Body of pancreas (tissue), 4 donors: ENCODE results near the gene TRIAP1. TPM values are rescaled to one million over a fixed set of nuclear protein-coding genes. Genes with fewer than 3 reads are reported as not detected.

ENCODE experiments used
- ATAC-seq: fragments of 150-250 bp; one replicate; pipeline ENCODE4 v1.9.1; 2016
- DNase-seq, 4 donors: peaks; one replicate each; pipeline ENCODE4 v3.0.0-alpha.2; 2019
- H3K27ac ChIP-seq, 4 donors: fragments of 200-600 bp; sonication (generic); 1 replicate in 3 of 4; 2 replicates in 1 of 4; pipeline versions ENCODE4 v1.5.1 to v1.6.1; 2016 to 2019; ENCODE audit warnings: mild to moderate bottlenecking in 1 of 4, mixed read lengths in 1 of 4, moderate library complexity in 1 of 4
- H3K27me3 ChIP-seq, 2 donors: fragments of 200-600 bp; sonication (generic); one replicate each; pipeline ENCODE4 v1.6.0; 2016; ENCODE audit warnings: mild to moderate bottlenecking in 1 of 2
- H3K36me3 ChIP-seq, 2 donors: fragments of 200-600 bp; sonication (generic); replicated peaks in 1 of 2; 2 replicates each; pipeline ENCODE4 v1.5.1; 2016; ENCODE audit warnings: low read depth in 2 of 2; ENCODE audit not compliant: insufficient read depth in 1 of 2
- H3K4me1 ChIP-seq: fragments of 200-600 bp; sonication (generic); one replicate; pipeline ENCODE4 v1.6.0; 2016
- H3K4me3 ChIP-seq, 2 donors: fragments of 200-600 bp; sonication (generic); 1 replicate in 1 of 2; 2 replicates in 1 of 2; pipeline ENCODE4 v1.5.1; 2016 to 2019
- H3K9me3 ChIP-seq, 3 donors: fragments of 200-600 bp; sonication (generic); 1 replicate in 2 of 3; 2 replicates in 1 of 3; pipeline ENCODE4 v1.5.1; 2016
- CTCF ChIP-seq, 7 experiments: fragments of 450-650 bp in 4 of 7; fragments of 200-600 bp in 3 of 7; sonication (generic) in 3 of 7; IDR thresholded peaks; one replicate each; pipeline ENCODE4 v1.5.1; 2016 to 2019; ENCODE audit warnings: antibody characterized with exemption in 7 of 7
- POLR2A ChIP-seq, 3 donors: fragments of 450-650 bp; IDR thresholded peaks; one replicate each; pipeline ENCODE4 v1.6.1; 2016; ENCODE audit warnings: antibody characterized with exemption in 3 of 3, mild to moderate bottlenecking in 2 of 3
- WGBS, 2 donors: methylation state at CpG; one replicate each; pipeline ENCODE4 v1.1.5; 2017; 5-methylcytosine and 5-hydroxymethylcytosine counted together
- intact Hi-C: fragments of 100-400 bp; cut with DNase I; formaldehyde crosslinking; loops from one replicate; pipeline ENCODE4 v1.15.1; 2023
- total RNA-seq, 2 donors: library from RNA; depleted of rRNA; stranded (reverse); fragments of >200 nt; gene quantifications; one replicate each; pipeline ENCODE4 v1.1.0, GENCODE V29; 2016

Gene TRIAP1
- total RNA-seq, 2 donors from 2014 or later = 2.3 to 11.2 TPM

- no peaks in the 10 kb centered on the region for H3K27me3 ChIP-seq
- 27 to 37% methylated on average over 5 to 13 of the region's 13 CpGs for WGBS, 2 donors
- ATAC-seq = peak; percentile 98
- no peaks in the 10 kb centered on the region for H3K36me3 ChIP-seq
- intact Hi-C loops = no loop called here
- peak overlapping the region in 3 of 4 donors; percentile 52 to 79 (median 70) for H3K27ac ChIP-seq
- TF ChIP-seq POLR2A (IDR thresholded peaks at IDR 0.05) (peak in 1 of 3 donors; percentile 47), CTCF (IDR thresholded peaks at IDR 0.05) (no peak)
- DNase-seq = peak; percentile 68 to 86 (median 83)
- no peak overlapping the region for H3K4me3 ChIP-seq
- H3K4me1 ChIP-seq = peaks cover 11% of the 10 kb centered on the region
- H3K9me3 ChIP-seq = no peaks in the 10 kb centered on the region
These were observed 32.1 kb downstream of the TRIAP1 start for GRCh38 chr12:120413901-120414695.

GRCh38 chr12:120412421-120412820 is 33.8 kb downstream of the TRIAP1 start:
- no peak for TF ChIP-seq CTCF (IDR thresholded peaks at IDR 0.05)
- TF ChIP-seq POLR2A (IDR thresholded peaks at IDR 0.05) = no peak
- WGBS, 2 donors = 86 to 87% methylated on average over 7 of the region's 7 CpGs
- H3K27ac ChIP-seq = no peak overlapping the region
- ATAC-seq (no peak), DNase-seq (no peak)
- H3K4me1 ChIP-seq = peaks cover 11% of the 10 kb centered on the region
- no peak overlapping the region for H3K4me3 ChIP-seq
- H3K9me3 ChIP-seq = no peaks in the 10 kb centered on the region
- intact Hi-C loops = no loop called here
- H3K27me3 ChIP-seq = no peaks in the 10 kb centered on the region
- no peaks in the 10 kb centered on the region for H3K36me3 ChIP-seq

- WGBS, 2 donors = 88 to 95% methylated on average over 11 of the region's 11 CpGs
These were observed 37.4 kb downstream of the TRIAP1 start for GRCh38 chr12:120408771-120409170.

GRCh38 chr12:120406553-120406952 is 39.6 kb downstream of the TRIAP1 start:
- no peaks in the 10 kb centered on the region for H3K36me3 ChIP-seq
- H3K27ac ChIP-seq = no peak overlapping the region
- intact Hi-C loops = no loop called here
- ATAC-seq (no peak), DNase-seq (no peak)
- TF ChIP-seq POLR2A (IDR thresholded peaks at IDR 0.05) (no peak), CTCF (IDR thresholded peaks at IDR 0.05) (no peak)
- no peak overlapping the region for H3K4me3 ChIP-seq
- no peaks in the 10 kb centered on the region for H3K9me3 ChIP-seq
- 90 to 92% methylated on average over 3 of the region's 3 CpGs for WGBS, 2 donors
- H3K4me1 ChIP-seq = no peaks in the 10 kb centered on the region
- H3K27me3 ChIP-seq = no peaks in the 10 kb centered on the region

More at GRCh38 chr12:120408771-120409170, 37.4 kb downstream of the TRIAP1 start:
- Histone ChIP-seq H3K36me3 (no peaks in the 10 kb centered on the region), H3K27ac (no peak overlapping the region), H3K27me3 (no peaks in the 10 kb centered on the region), H3K9me3 (no peaks in the 10 kb centered on the region), H3K4me3 (no peak overlapping the region), H3K4me1 (peaks cover 5% of the 10 kb centered on the region)
- intact Hi-C loops = no loop called here
- DNase-seq (no peak), ATAC-seq (no peak)
- TF ChIP-seq CTCF (IDR thresholded peaks at IDR 0.05) (no peak), POLR2A (IDR thresholded peaks at IDR 0.05) (no peak)

- Histone ChIP-seq H3K27ac (no peak overlapping the region), H3K4me1 (no peaks in the 10 kb centered on the region), H3K36me3 (no peaks in the 10 kb centered on the region), H3K4me3 (no peak overlapping the region), H3K27me3 (no peaks in the 10 kb centered on the region), H3K9me3 (no peaks in the 10 kb centered on the region)
- no peak for ATAC-seq
- TF ChIP-seq CTCF (IDR thresholded peaks at IDR 0.05) = no peak
- TF ChIP-seq POLR2A (IDR thresholded peaks at IDR 0.05) = no peak
- no peak for DNase-seq
- WGBS, 2 donors = 74 to 98% methylated on average over 3 of the region's 3 CpGs
- intact Hi-C loops = no loop called here
These were observed 40.1 kb downstream of the TRIAP1 start for GRCh38 chr12:120406069-120406468.
